ENCODE results near the gene GALNT14. TPM values are rescaled to one million over a fixed set of nuclear protein-coding genes. Genes with fewer than 3 reads are reported as not detected.

The GALNT14 gene
- total and polyA plus RNA-seq, 2 of the 8 experiments (the other 6 are each of a cell fraction or from before 2014, with no cell fraction given): 13.0 to 13.7 TPM

GRCh38 chr2:31087491-31087890, 50.7 kb downstream of the GALNT14 start:
- Histone ChIP-seq H2AFZ (ENCODE audit: low read length) (no peak overlapping the region), H4K5ac (ENCODE audit: insufficient read length, low read depth, low read length) (no peak overlapping the region), H3K18ac (ENCODE audit: extremely low read depth, low read length) (no peak overlapping the region), H3K27me3 (replicated peaks in 1 of 4; ENCODE audit: control insufficient read depth in 3 of 4, extremely low read depth in 1 of 4, insufficient read depth in 3 of 4, low read length in 3 of 4) (no peaks in the 10 kb centered on the region), H2AK5ac (ENCODE audit: low read depth, low read length) (no peak overlapping the region), H2BK20ac (ENCODE audit: low read length) (no peak overlapping the region), H3K4me2 (ENCODE audit: insufficient read depth in 1 of 2, low read depth in 2 of 2, low read length in 2 of 2) (no peak overlapping the region), H3K9me3 (ENCODE audit: insufficient read depth in 2 of 2, low read depth in 1 of 2, low read length in 1 of 2) (no peaks in the 10 kb centered on the region), H3K4me3 (ENCODE audit: extremely low read depth in 1 of 4, insufficient read depth in 2 of 4, low read depth in 3 of 4, low read length in 4 of 4) (no peak overlapping the region), H3K79me2 (ENCODE audit: control insufficient read depth in 1 of 2, insufficient read depth in 2 of 2, low read length in 2 of 2) (no peaks in the 10 kb centered on the region), H3K56ac (replicated peaks; ENCODE audit: insufficient read length, low read depth, low read length) (no peak overlapping the region), H2BK15ac (ENCODE audit: low read length) (no peak overlapping the region), H3K23ac (ENCODE audit: insufficient read length) (no peak overlapping the region), H3K36me3 (ENCODE audit: control insufficient read depth in 2 of 4, insufficient read depth in 4 of 4, low read length in 3 of 4) (no peaks in the 10 kb centered on the region; a peak in 1 of 8 replicates), H4K20me1 (replicated peaks in 1 of 2; ENCODE audit: control insufficient read depth in 1 of 2, insufficient read depth in 2 of 2, low read length in 2 of 2) (peaks cover 0 to 3% of the 10 kb centered on the region in 2 experiments), H3K79me1 (ENCODE audit: low read depth, low read length) (no peaks in the 10 kb centered on the region), H3K14ac (ENCODE audit: insufficient read length) (no peak overlapping the region), H2BK12ac (ENCODE audit: low read depth, low read length) (no peak overlapping the region), H4K8ac (ENCODE audit: extremely low read depth, insufficient read depth, low read length) (no peak overlapping the region), H2BK120ac (replicated peaks; ENCODE audit: low read depth, low read length) (no peak overlapping the region), H3K4ac (replicated peaks; ENCODE audit: insufficient read length, low read depth, low read length) (no peak overlapping the region), H3K23me2 (ENCODE audit: low read depth, low read length) (no peaks in the 10 kb centered on the region; the same call in 1 of the 2 replicates), H3K9ac (replicated peaks in 1 of 4; ENCODE audit: extremely low read depth in 1 of 4, low read depth in 3 of 4, low read length in 3 of 4) (no peak overlapping the region), H3K27ac (ENCODE audit: low read depth, low read length) (no peak overlapping the region), H2BK5ac (ENCODE audit: low read depth, low read length) (no peak overlapping the region), H3K4me1 (replicated peaks in 1 of 4; ENCODE audit: control insufficient read depth in 3 of 4, insufficient read depth in 4 of 4, low read length in 3 of 4) (peaks cover 0 to 2% (median 0%) of the 10 kb centered on the region in 4 experiments; a peak in 1 of 7 replicates), H4K91ac (replicated peaks; ENCODE audit: insufficient read length, low read length) (no peak overlapping the region)
- FAIRE-seq (no peak), DNase-seq (ENCODE audit: low read depth in 1 of 2, low spot score in 2 of 2) (no peak)
- WGBS, 2 experiments (ENCODE audit: extremely low coverage in 1 of 2, insufficient coverage in 1 of 2, insufficient read length in 1 of 2, insufficient replicate concordance in 2 of 2, low coverage in 1 of 2, low lambda C conversion rate in 2 of 2, missing lambda C conversion rate in 1 of 2): 83% methylated on average over 2 of the region's 3 CpGs; no CpG with 5 or more reads in 1 of the 2 experiments
- CTCF ChIA-PET (ENCODE audit: partially characterized antibody): no interaction called here
- POLR2A ChIA-PET (ENCODE audit: partially characterized antibody): no interaction called here
- TF ChIP-seq TBP (IDR thresholded peaks at IDR 0.05; ENCODE audit: low read depth, low read length): no peak
- TF ChIP-seq HDAC2 (IDR thresholded peaks at IDR 0.05; ENCODE audit: borderline replicate concordance in 1 of 2, low read depth in 2 of 2, low read length in 2 of 2): no peak
- no peak for TF ChIP-seq TAF1 (IDR thresholded peaks at IDR 0.05; ENCODE audit: low read depth, low read length)
- no peak for TF ChIP-seq KDM4A (IDR thresholded peaks at IDR 0.05; ENCODE audit: low read depth, low read length, severe bottlenecking)
- TF ChIP-seq FOSL1 (IDR thresholded peaks at IDR 0.05; ENCODE audit: insufficient read depth, low read depth, low read length): no peak
- TF ChIP-seq HDAC6 (IDR thresholded peaks at IDR 0.05; ENCODE audit: low read depth, low read length): no peak
- TF ChIP-seq CBX8 (IDR thresholded peaks at IDR 0.05; ENCODE audit: borderline replicate concordance, low read depth, low read length): no peak
- TF ChIP-seq BRCA1 (IDR thresholded peaks at IDR 0.05; ENCODE audit: low read depth, low read length): no peak
- TF ChIP-seq MAFK (IDR thresholded peaks at IDR 0.05; ENCODE audit: low read depth, low read length): no peak
- TF ChIP-seq CBX5 (IDR thresholded peaks at IDR 0.05; ENCODE audit: low read depth, low read length): no peak
- no peak for TF ChIP-seq NRF1 (IDR thresholded peaks at IDR 0.05; ENCODE audit: low read depth, low read length)
- TF ChIP-seq KDM1A (IDR thresholded peaks at IDR 0.05; ENCODE audit: borderline replicate concordance, low read length): no peak

All from H1 (cell line).